IMR-90 (cell line): ENCODE data around the gene AVPI1. TPM values are rescaled to one million over a fixed set of nuclear protein-coding genes. Genes with fewer than 3 reads are reported as not detected.
"Not testable (repeated sequence)": the region's sequence is repeated elsewhere in the genome, so short reads cannot be mapped to it uniquely, and the experiment has no call there.

ENCODE experiments used
- ATAC-seq: fragments of 200-7000 bp; cut with Tn5 transposase; 2 replicates; pipeline ENCODE4 v1.9.1; 2020; ENCODE audit warnings: low read depth, mild to moderate bottlenecking, moderate library complexity
- BruUV-seq: library from RNA; stranded (reverse); fragments of 400-500 nt; replicated peaks from 2 replicates; lab custom pipeline; 2021; lab: Mats Ljungman, UMichigan
- CTCF ChIA-PET: fragments of 300-600 bp; formaldehyde crosslinking; extraction: SDS; loops from one replicate; lab custom pipeline; 2021; ENCODE audit warnings: antibody characterized with exemption; lab: Yijun Ruan, JAX
- POLR2A ChIA-PET: fragments of 300-600 bp; sonication (Branson Sonifier 250); formaldehyde crosslinking; loops from one replicate; lab custom pipeline; 2022; ENCODE audit warnings: antibody characterized with exemption; ENCODE audit not compliant: unreplicated experiment; lab: Charles Lee
- DNase-seq: peaks from one replicate; pipeline ENCODE4 v3.0.0; 2013
- H2AFZ ChIP-seq: replicated peaks from 2 replicates; pipeline ENCODE3; 2013; ENCODE audit warnings: low read length, mild to moderate bottlenecking; ENCODE audit not compliant: poor library complexity
- H2AK5ac ChIP-seq: 2 replicates; pipeline ENCODE4 v1.6.1; 2013; ENCODE audit warnings: low read depth, low read length, inconsistent platforms
- H2AK9ac ChIP-seq: replicated peaks from 2 replicates; pipeline ENCODE3; 2013; ENCODE audit warnings: mild to moderate bottlenecking, low read depth, low read length, moderate library complexity; ENCODE audit not compliant: poor library complexity
- H2BK120ac ChIP-seq: 2 replicates; pipeline ENCODE4 v1.6.1; 2013; ENCODE audit warnings: low read depth, low read length, inconsistent platforms
- H2BK15ac ChIP-seq: 3 replicates; pipeline ENCODE4 v1.6.1; 2013; ENCODE audit warnings: low read depth, low read length, inconsistent platforms
- H2BK20ac ChIP-seq: 2 replicates; pipeline ENCODE4 v1.6.1; 2013; ENCODE audit warnings: low read depth, mild to moderate bottlenecking, inconsistent platforms, low read length, moderate library complexity
- H2BK5ac ChIP-seq: 2 replicates; pipeline ENCODE4 v1.6.1; 2013; ENCODE audit warnings: mild to moderate bottlenecking, low read depth, low read length, inconsistent platforms; ENCODE audit not compliant: poor library complexity, severe bottlenecking
- H3K14ac ChIP-seq: replicated peaks from 2 replicates; pipeline ENCODE4 v1.6.1; 2013; ENCODE audit warnings: low read depth, low read length, inconsistent platforms
- H3K18ac ChIP-seq: 2 replicates; pipeline ENCODE4 v1.6.1; 2013; ENCODE audit warnings: low read depth, low read length, control low read depth
- H3K23ac ChIP-seq: 2 replicates; pipeline ENCODE4 v1.6.1; 2013; ENCODE audit warnings: low read depth, low read length, inconsistent platforms
- H3K27ac ChIP-seq: 2 replicates; pipeline ENCODE4 v1.5.1; 2013; ENCODE audit warnings: mild to moderate bottlenecking, control low read depth, low read length; ENCODE audit not compliant: insufficient read depth
- H3K27me3 ChIP-seq: 2 replicates; pipeline ENCODE4 v1.6.1; 2013; ENCODE audit warnings: low read length; ENCODE audit not compliant: control insufficient read depth, insufficient read depth
- H3K36me3 ChIP-seq: 2 replicates; pipeline ENCODE4 v1.6.1; 2013; ENCODE audit warnings: low read length, mixed read lengths; ENCODE audit not compliant: control insufficient read depth, insufficient read depth
- H3K4ac ChIP-seq: 2 replicates; pipeline ENCODE4 v1.6.1; 2013; ENCODE audit warnings: low read depth, low read length, inconsistent platforms
- H3K4me1 ChIP-seq: 2 replicates; pipeline ENCODE4 v1.6.1; 2013; ENCODE audit warnings: low read length, mixed read lengths; ENCODE audit not compliant: control insufficient read depth, insufficient read depth
- H3K4me2 ChIP-seq: 2 replicates; pipeline ENCODE4 v1.6.1; 2013; ENCODE audit warnings: low read depth, mild to moderate bottlenecking, control low read depth, low read length, moderate library complexity
- H3K4me3 ChIP-seq: 2 replicates; pipeline ENCODE4 v1.5.1; 2013; ENCODE audit warnings: low read depth, mild to moderate bottlenecking, control low read depth, low read length, moderate library complexity; ENCODE audit not compliant: insufficient read depth
- H3K56ac ChIP-seq: 2 replicates; pipeline ENCODE4 v1.6.1; 2013; ENCODE audit warnings: low read length, inconsistent platforms; ENCODE audit not compliant: insufficient read depth; ENCODE audit errors: extremely low read depth
- H3K79me1 ChIP-seq, 2 experiments: 2 replicates each; pipeline ENCODE4 v1.6.1; 2013; ENCODE audit warnings: low read length in 2 of 2, inconsistent platforms in 1 of 2, low read depth in 1 of 2
- H3K9ac ChIP-seq: 2 replicates; pipeline ENCODE4 v1.6.1; 2013; ENCODE audit warnings: low read depth, low read length, control low read depth
- H3K9me1 ChIP-seq: 2 replicates; pipeline ENCODE4 v1.6.1; 2013; ENCODE audit warnings: low read length, inconsistent platforms; ENCODE audit not compliant: insufficient read depth
- H3K9me3 ChIP-seq: 2 replicates; pipeline ENCODE4 v1.6.1; 2013; ENCODE audit warnings: low read length; ENCODE audit not compliant: control insufficient read depth, insufficient read depth
- H4K20me1 ChIP-seq: 2 replicates; pipeline ENCODE4 v1.6.1; 2013; ENCODE audit warnings: low read length, inconsistent platforms; ENCODE audit not compliant: insufficient read depth
- H4K5ac ChIP-seq: 2 replicates; pipeline ENCODE4 v1.6.1; 2013; ENCODE audit warnings: mild to moderate bottlenecking, low read depth, low read length, control low read depth
- H4K8ac ChIP-seq, 2 experiments: 2 replicates each; pipeline ENCODE4 v1.6.1; 2013; ENCODE audit warnings: low read depth in 2 of 2, low read length in 2 of 2, control low read depth in 1 of 2, inconsistent platforms in 1 of 2
- H4K91ac ChIP-seq: 2 replicates; pipeline ENCODE4 v1.6.1; 2013; ENCODE audit warnings: low read depth, low read length, inconsistent platforms; ENCODE audit not compliant: insufficient read depth
- CHD1 ChIP-seq: IDR thresholded peaks from 2 replicates; pipeline ENCODE4 v1.6.1; 2012; ENCODE audit warnings: low read depth, low read length, improper control_type of control experiment
- FOS ChIP-seq: fragments of 150-350 bp; IDR thresholded peaks from 2 replicates; pipeline ENCODE4 v1.6.1; 2016; ENCODE audit warnings: low read depth, low read length
- SMC3 ChIP-seq: fragments of 150-350 bp; IDR thresholded peaks from 2 replicates; pipeline ENCODE4 v1.6.1; 2016; ENCODE audit warnings: low read depth, mild to moderate bottlenecking, antibody characterized with exemption, low read length, moderate library complexity
- WGBS, 2 experiments: methylation state at CpG; one replicate each; pipeline versions ENCODE4 v1.1.5 to v1.1.7; 2013; ENCODE audit warnings: missing lambda C conversion rate in 2 of 2; ENCODE audit not compliant: insufficient read length in 1 of 2; ENCODE audit errors: extremely low coverage in 2 of 2; 5-methylcytosine and 5-hydroxymethylcytosine counted together
- dilution Hi-C: fragments of 300-500 bp; cut with HindIII; formaldehyde crosslinking; loops from one replicate; pipeline ENCODE4 v1.14.3; 2018; ENCODE audit warnings: low sequenced_read_pairs; ENCODE audit not compliant: unreplicated experiment
- in situ Hi-C: fragments of 300-500 bp; cut with MboI; formaldehyde crosslinking; loops from 3 replicates; pipeline ENCODE4 v1.14.3; 2019; ENCODE audit warnings: low sequenced_read_pairs, inconsistent platforms, mixed read lengths
- intact Hi-C: fragments of 100-400 bp; cut with micrococcal nuclease; formaldehyde crosslinking; loops from 2 replicates; pipeline ENCODE4 v1.10.0; 2022
- polyA plus RNA-seq, 3 experiments: library from polyadenylated mRNA; depleted of rRNA; stranded (reverse); fragments of >200 nt; gene quantifications; 2 replicates each; pipeline ENCODE4 v1.2.3, GENCODE V29; 2012; ENCODE audit warnings: low replicate concordance in 1 of 3
- total RNA-seq: library from RNA; depleted of rRNA; stranded (reverse); fragments of >200 nt; gene quantifications from 2 replicates; pipeline ENCODE4 v1.2.3, GENCODE V29; 2012
- TF ChIP-seq, protein P1 (sequence below): conservative IDR thresholded peaks from 2 replicates; pipeline ENCODE4 v1.5.1; 2012; ENCODE audit warnings: mild to moderate bottlenecking, low read depth, low read length, improper control_type of control experiment

Gene AVPI1
- total and polyA plus RNA-seq, 2 of the 4 experiments (the other 2 are of a cell fraction) = 26.7 to 29.8 TPM

DNA sequence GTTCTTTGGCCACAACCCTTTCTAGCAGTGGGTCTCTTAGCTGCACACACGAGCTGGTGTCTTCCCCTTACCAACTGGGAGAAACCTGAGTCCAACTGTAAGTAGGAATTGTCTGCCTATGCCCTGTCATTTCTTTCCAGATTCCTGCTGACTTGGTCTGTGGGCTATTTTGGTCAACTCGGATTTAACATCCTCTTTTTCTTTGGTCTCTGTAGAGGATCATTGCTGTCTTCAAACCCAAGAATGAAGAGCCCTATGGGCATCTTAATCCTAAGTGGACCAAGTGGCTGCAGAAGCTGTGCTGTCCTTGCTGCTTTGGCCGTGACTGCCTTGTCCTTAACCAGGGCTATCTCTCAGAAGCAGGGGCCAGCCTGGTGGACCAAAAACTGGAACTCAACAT lies 36.3 kb downstream of the AVPI1 start:
- TF ChIP-seq FOS (no peak), SMC3 (no peak), CHD1 (no peak)
- TF ChIP-seq, protein P1, sequence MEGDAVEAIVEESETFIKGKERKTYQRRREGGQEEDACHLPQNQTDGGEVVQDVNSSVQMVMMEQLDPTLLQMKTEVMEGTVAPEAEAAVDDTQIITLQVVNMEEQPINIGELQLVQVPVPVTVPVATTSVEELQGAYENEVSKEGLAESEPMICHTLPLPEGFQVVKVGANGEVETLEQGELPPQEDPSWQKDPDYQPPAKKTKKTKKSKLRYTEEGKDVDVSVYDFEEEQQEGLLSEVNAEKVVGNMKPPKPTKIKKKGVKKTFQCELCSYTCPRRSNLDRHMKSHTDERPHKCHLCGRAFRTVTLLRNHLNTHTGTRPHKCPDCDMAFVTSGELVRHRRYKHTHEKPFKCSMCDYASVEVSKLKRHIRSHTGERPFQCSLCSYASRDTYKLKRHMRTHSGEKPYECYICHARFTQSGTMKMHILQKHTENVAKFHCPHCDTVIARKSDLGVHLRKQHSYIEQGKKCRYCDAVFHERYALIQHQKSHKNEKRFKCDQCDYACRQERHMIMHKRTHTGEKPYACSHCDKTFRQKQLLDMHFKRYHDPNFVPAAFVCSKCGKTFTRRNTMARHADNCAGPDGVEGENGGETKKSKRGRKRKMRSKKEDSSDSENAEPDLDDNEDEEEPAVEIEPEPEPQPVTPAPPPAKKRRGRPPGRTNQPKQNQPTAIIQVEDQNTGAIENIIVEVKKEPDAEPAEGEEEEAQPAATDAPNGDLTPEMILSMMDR = no peak
- Histone ChIP-seq H3K27me3 (no peaks in the 10 kb centered on the region), H2BK20ac (peak overlapping the region; percentile 54), H3K14ac (peak overlapping the region; percentile 78; the same call in 1 of the 2 replicates), H3K4ac (peak overlapping the region; percentile 65), H3K9ac (no peak overlapping the region), H3K36me3 (peaks cover 26% of the 10 kb centered on the region), H3K18ac (no peak overlapping the region), H2AK5ac (peak overlapping the region; percentile 49; the same call in 1 of the 2 replicates), H4K20me1 (peaks cover 11% of the 10 kb centered on the region; the same call in 1 of the 2 replicates), H3K4me1 (peaks cover 19% of the 10 kb centered on the region), H3K56ac (no peak overlapping the region), H2BK5ac (peak overlapping the region; percentile 46), H4K91ac (0 out of 2 replicates have a peak overlapping the region, but pooled peaks have one; percentile 38), H4K8ac (peak overlapping the region in 1 of 2 experiments; percentile 52; a peak in 1 of 4 replicates), H3K27ac (no peak overlapping the region; the same call in 1 of the 2 replicates), H3K4me3 (no peak overlapping the region), H2BK120ac (peak overlapping the region; percentile 57; the same call in 1 of the 2 replicates), H4K5ac (no peak overlapping the region), H3K4me2 (no peak overlapping the region), H3K23ac (peak overlapping the region; percentile 89; the same call in 1 of the 2 replicates), H3K79me1 (peaks cover 40 to 67% of the 10 kb centered on the region in 2 experiments), H2BK15ac (0 out of 3 replicates have a peak overlapping the region, but pooled peaks have one; percentile 2), H2AFZ (no peak overlapping the region), H3K9me3 (no peaks in the 10 kb centered on the region), H3K9me1 (peaks cover 22% of the 10 kb centered on the region), H2AK9ac (peak overlapping the region; percentile 23)
- intact Hi-C loops (no loop called here), in situ Hi-C loops (no loop called here), dilution Hi-C loops (no loop called here)
- ATAC-seq = no peak
- ChIA-PET CTCF (no interaction called here), POLR2A (no interaction called here)
- no TSS peak for BruUV-seq
- no peak for DNase-seq
- WGBS, 2 experiments = 100% methylated on average over 1 of the region's 3 CpGs; no CpG with 5 or more reads in 1 of the 2 experiments

DNA sequence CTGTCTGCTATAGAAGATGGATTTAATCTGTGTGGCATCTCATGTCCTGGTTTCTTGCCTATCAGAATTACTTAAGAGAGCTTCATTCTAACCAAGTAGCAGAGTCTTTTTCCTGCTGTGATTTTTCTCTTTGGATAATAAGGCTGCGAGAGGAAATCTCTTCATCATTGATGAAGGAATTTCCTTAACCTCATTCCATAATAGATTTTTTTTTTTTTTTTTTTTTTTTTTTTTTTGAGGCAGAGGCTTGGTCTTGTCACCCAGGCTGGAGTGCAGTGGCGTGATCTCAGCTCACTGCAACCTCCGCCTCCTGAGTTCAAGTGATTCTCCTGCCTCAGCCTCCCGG lies 37.7 kb downstream of the AVPI1 start:
- H3K23ac ChIP-seq = 0 out of 2 replicates have a peak overlapping the region, but pooled peaks have one; percentile 6
- H3K4me1 ChIP-seq = peaks cover 19% of the 10 kb centered on the region
- H3K36me3 ChIP-seq = peaks cover 30% of the 10 kb centered on the region
- H3K14ac ChIP-seq, H2BK15ac ChIP-seq, H4K8ac ChIP-seq, dilution Hi-C loops, H2AK9ac ChIP-seq, H2AFZ ChIP-seq, H3K56ac ChIP-seq, H3K9ac ChIP-seq, ATAC-seq, in situ Hi-C loops, H2BK20ac ChIP-seq, DNase-seq, H3K9me3 ChIP-seq, H2AK5ac ChIP-seq, H4K5ac ChIP-seq, H3K4me3 ChIP-seq, H4K91ac ChIP-seq, BruUV-seq, H3K27me3 ChIP-seq, H3K27ac ChIP-seq: not testable (repeated sequence)
- H3K79me1 ChIP-seq = peaks cover 44 to 71% of the 10 kb centered on the region in 2 experiments
- no CpG with 5 or more reads among the region's 4 CpGs for WGBS, 2 experiments
- H3K9me1 ChIP-seq = peaks cover 21% of the 10 kb centered on the region
- H3K18ac ChIP-seq = peak overlapping the region; percentile 18; the same call in 1 of the 2 replicates
- H2BK120ac ChIP-seq = peak overlapping the region; percentile 61; the same call in 1 of the 2 replicates
- intact Hi-C loops = loop anchor here (1.0 kb wide), 1 partner anchor 8 kb away; no protein-coding TSS in a partner anchor
- H3K4ac ChIP-seq = peak overlapping the region; percentile 23; the same call in 1 of the 2 replicates
- H3K4me2 ChIP-seq = peak overlapping the region; percentile 48; the same call in 1 of the 2 replicates
- CTCF ChIA-PET = interaction anchor here (0.8 to 1.1 kb wide), 2 partner anchors 52 to 78 kb away, joined by 3 to 4 read pairs; no protein-coding TSS in a partner anchor
- H4K20me1 ChIP-seq = peaks cover 11% of the 10 kb centered on the region; the same call in 1 of the 2 replicates
- peak overlapping the region; percentile 94 for H2BK5ac ChIP-seq
- POLR2A ChIA-PET = interaction anchor here (1.0 kb wide), 1 partner anchor 8 kb away, joined by 42 read pairs; no protein-coding TSS in a partner anchor
